NCI-H82 (cell line): ENCODE measurements around the gene RNLS.
A peak's percentile ranks its signal among the peaks of the same experiment; 100 is the strongest.

ENCODE experiments used
- DNase-seq: peaks from one replicate; lab custom pipeline; 2025; lab: John Stamatoyannopoulos, UW

Gene RNLS

GRCh38 chr10:88428442-88428841, 154.7 kb downstream of the RNLS start:
- DNase-seq, result peak; percentile 83

- no peak for DNase-seq
Measured at GRCh38 chr10:88427024-88427423, 156.1 kb downstream of the RNLS start.

- DNase-seq, result no peak
Measured at GRCh38 chr10:88424881-88425280, 158.2 kb downstream of the RNLS start.

GRCh38 chr10:88423732-88424131, 159.4 kb downstream of the RNLS start:
- DNase-seq, result no peak

GRCh38 chr10:88421590-88421989, 161.5 kb downstream of the RNLS start:
- no peak for DNase-seq

- DNase-seq, result no peak
Measured at GRCh38 chr10:88418871-88419270, 164.2 kb downstream of the RNLS start.

- no peak for DNase-seq
Measured at GRCh38 chr10:88417387-88418030, 165.6 kb downstream of the RNLS start.

- no peak for DNase-seq
Measured at GRCh38 chr10:88416801-88417200, 166.3 kb downstream of the RNLS start.

- DNase-seq, result no peak
Measured at GRCh38 chr10:88415533-88416130, 167.5 kb downstream of the RNLS start.

- DNase-seq, result no peak
Measured at GRCh38 chr10:88413412-88413811, 169.7 kb downstream of the RNLS start.

- no peak for DNase-seq
Measured at GRCh38 chr10:88411772-88412349, 171.3 kb downstream of the RNLS start.

- DNase-seq, result no peak
Measured at GRCh38 chr10:88409824-88410223, 173.3 kb downstream of the RNLS start.

- DNase-seq, result no peak
Measured at GRCh38 chr10:88409236-88409635, 173.9 kb downstream of the RNLS start.

GRCh38 chr10:88408096-88408495, 175.0 kb downstream of the RNLS start:
- no peak for DNase-seq

GRCh38 chr10:88404133-88404532, 179.0 kb downstream of the RNLS start:
- no peak for DNase-seq

GRCh38 chr10:88401671-88402347, 181.3 kb downstream of the RNLS start:
- peak; percentile 31 for DNase-seq

- no peak for DNase-seq
Measured at GRCh38 chr10:88399240-88399639, 183.9 kb downstream of the RNLS start.

GRCh38 chr10:88395677-88396076, 187.4 kb downstream of the RNLS start:
- no peak for DNase-seq

- DNase-seq, result no peak
Measured at GRCh38 chr10:88392222-88392621, 190.9 kb downstream of the RNLS start.

GRCh38 chr10:88390041-88390440, 193.1 kb downstream of the RNLS start:
- no peak for DNase-seq

GRCh38 chr10:88389456-88389855, 193.7 kb downstream of the RNLS start:
- peak; percentile 47 for DNase-seq

GRCh38 chr10:88388324-88388723, 194.8 kb downstream of the RNLS start:
- no peak for DNase-seq
